Measurements from ENCODE around the gene SLC49A3. TPM values are rescaled to one million over a fixed set of nuclear protein-coding genes. Genes with fewer than 3 reads are reported as not detected.

The SLC49A3 gene
- total RNA-seq, 1 experiment from 2014 or later: 6.9 TPM

DNA sequence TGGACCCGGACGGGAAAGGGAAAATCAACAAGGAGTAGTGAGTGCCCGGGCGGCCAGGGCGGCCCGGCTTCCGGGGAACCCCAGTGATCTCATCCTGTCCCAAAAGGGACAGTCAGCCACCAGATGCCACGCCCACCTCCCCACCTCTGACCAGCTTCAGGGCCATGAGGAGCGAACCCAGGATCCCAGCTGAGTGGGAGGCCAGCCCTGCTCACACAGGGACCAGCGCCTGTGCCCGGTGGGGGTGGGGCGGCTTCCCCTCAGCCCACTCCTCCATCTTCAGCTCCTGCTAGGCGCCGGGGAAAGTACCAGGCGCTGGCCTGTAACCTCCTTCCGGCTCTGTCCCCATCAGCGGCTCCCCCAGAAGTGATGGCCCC, 8.4 kb downstream of the SLC49A3 start:
- Histone ChIP-seq H2BK15ac (ENCODE audit: low read depth, low read length) (no peak overlapping the region), H3K56ac (ENCODE audit: insufficient read length, low read depth, low read length) (no peak overlapping the region), H3K27ac (ENCODE audit: insufficient read length, low read depth, low read length) (no peak overlapping the region), H3K79me2 (ENCODE audit: insufficient read depth, low read length) (no peaks in the 10 kb centered on the region), H3K9ac (ENCODE audit: extremely low read depth, insufficient read length, low read length) (no peak overlapping the region), H4K20me1 (ENCODE audit: control insufficient read depth, insufficient read depth, insufficient read length) (no peaks in the 10 kb centered on the region), H2BK5ac (ENCODE audit: insufficient read length, low read length) (no peak overlapping the region), H2AK5ac (ENCODE audit: insufficient read length, low read length) (no peak overlapping the region), H3K14ac (ENCODE audit: insufficient read depth, low read length) (no peak overlapping the region), H3K27me3 (ENCODE audit: insufficient read depth, low read length) (no peaks in the 10 kb centered on the region), H3K23me2 (ENCODE audit: insufficient read length, low read depth, low read length, poor library complexity, severe bottlenecking) (peaks cover 5% of the 10 kb centered on the region), H3K4ac (ENCODE audit: low read depth, low read length) (no peak overlapping the region), H4K8ac (replicated peaks; ENCODE audit: insufficient read length, low read depth, low read length) (no peak overlapping the region), H3K18ac (ENCODE audit: insufficient read length, low read depth, low read length) (no peak overlapping the region), H3K23ac (ENCODE audit: insufficient read length, low read depth, low read length) (no peak overlapping the region), H2BK120ac (ENCODE audit: low read depth, low read length, poor library complexity, severe bottlenecking) (no peak overlapping the region), H3K4me2 (ENCODE audit: insufficient read depth, insufficient read length, low read length) (peak overlapping the region; percentile 53), H2BK20ac (ENCODE audit: low read depth, low read length, poor library complexity, severe bottlenecking) (no peak overlapping the region), H3K79me1 (ENCODE audit: insufficient read depth, low read depth, low read length, poor library complexity, severe bottlenecking) (no peaks in the 10 kb centered on the region), H3T11ph (ENCODE audit: low read length) (no peak overlapping the region), H4K5ac (ENCODE audit: insufficient read length, low read depth, low read length) (no peak overlapping the region), H2AFZ (ENCODE audit: low read length) (no peak overlapping the region), H3K9me3 (ENCODE audit: control insufficient read depth, low read depth, low read length) (no peaks in the 10 kb centered on the region), H4K91ac (ENCODE audit: insufficient read length, low read depth, low read length) (no peak overlapping the region), H2BK12ac (ENCODE audit: insufficient read length, low read depth, low read length) (no peak overlapping the region), H3K4me1 (ENCODE audit: insufficient read depth, low read length) (no peaks in the 10 kb centered on the region)
- TF ChIP-seq, protein P1, sequence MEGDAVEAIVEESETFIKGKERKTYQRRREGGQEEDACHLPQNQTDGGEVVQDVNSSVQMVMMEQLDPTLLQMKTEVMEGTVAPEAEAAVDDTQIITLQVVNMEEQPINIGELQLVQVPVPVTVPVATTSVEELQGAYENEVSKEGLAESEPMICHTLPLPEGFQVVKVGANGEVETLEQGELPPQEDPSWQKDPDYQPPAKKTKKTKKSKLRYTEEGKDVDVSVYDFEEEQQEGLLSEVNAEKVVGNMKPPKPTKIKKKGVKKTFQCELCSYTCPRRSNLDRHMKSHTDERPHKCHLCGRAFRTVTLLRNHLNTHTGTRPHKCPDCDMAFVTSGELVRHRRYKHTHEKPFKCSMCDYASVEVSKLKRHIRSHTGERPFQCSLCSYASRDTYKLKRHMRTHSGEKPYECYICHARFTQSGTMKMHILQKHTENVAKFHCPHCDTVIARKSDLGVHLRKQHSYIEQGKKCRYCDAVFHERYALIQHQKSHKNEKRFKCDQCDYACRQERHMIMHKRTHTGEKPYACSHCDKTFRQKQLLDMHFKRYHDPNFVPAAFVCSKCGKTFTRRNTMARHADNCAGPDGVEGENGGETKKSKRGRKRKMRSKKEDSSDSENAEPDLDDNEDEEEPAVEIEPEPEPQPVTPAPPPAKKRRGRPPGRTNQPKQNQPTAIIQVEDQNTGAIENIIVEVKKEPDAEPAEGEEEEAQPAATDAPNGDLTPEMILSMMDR (conservative IDR thresholded peaks at IDR 0.05): no peak
- H3K36me3 Mint-ChIP-seq (ENCODE audit: insufficient read depth in 1 of 3, low read depth in 3 of 3): no peaks in the 10 kb centered on the region; a peak in 3 of 7 replicates
- H3K27ac Mint-ChIP-seq: no peak overlapping the region
- peak overlapping the region; percentile 54 to 75 for H3K4me3 Mint-ChIP-seq
- WGBS (ENCODE audit: extremely low coverage, insufficient read length, low lambda C conversion rate): no CpG with 5 or more reads among the region's 17 CpGs
- H3K4me1 Mint-ChIP-seq: peaks cover 2 to 20% of the 10 kb centered on the region in 2 experiments
- H3K27me3 Mint-ChIP-seq (ENCODE audit: low read depth): peaks cover 13% of the 10 kb centered on the region
- peak; percentile 53 for DNase-seq
- H3K9me3 Mint-ChIP-seq: no peaks in the 10 kb centered on the region; a peak in 1 of 5 replicates
